H9 (cell line): ENCODE results near the gene KRT79. TPM values are rescaled to one million over a fixed set of nuclear protein-coding genes. Genes with fewer than 3 reads are reported as not detected.

ENCODE experiments used
- DNase-seq: peaks from one replicate; pipeline ENCODE4 v3.0.0-alpha.2; 2017
- H2AFZ ChIP-seq: one replicate; pipeline ENCODE4 v1.6.1; 2013; ENCODE audit warnings: mild to moderate bottlenecking, low read length, control low read depth, moderate library complexity
- H2AK5ac ChIP-seq: 2 replicates; pipeline ENCODE4 v1.6.1; 2013; ENCODE audit warnings: low read length, control low read depth, mixed read lengths; ENCODE audit not compliant: insufficient read length
- H2BK120ac ChIP-seq: one replicate; pipeline ENCODE4 v1.6.1; 2013; ENCODE audit warnings: low read depth, mild to moderate bottlenecking, low read length, control low read depth, inconsistent platforms; ENCODE audit not compliant: poor library complexity, severe bottlenecking
- H2BK12ac ChIP-seq: 2 replicates; pipeline ENCODE4 v1.6.1; 2013; ENCODE audit warnings: low read length, control low read depth, mixed read lengths, low read depth; ENCODE audit not compliant: insufficient read length
- H2BK15ac ChIP-seq: 2 replicates; pipeline ENCODE4 v1.6.1; 2013; ENCODE audit warnings: low read depth, low read length, control low read depth
- H2BK20ac ChIP-seq: one replicate; pipeline ENCODE4 v1.6.1; 2013; ENCODE audit warnings: low read depth, mild to moderate bottlenecking, low read length, control low read depth, inconsistent platforms; ENCODE audit not compliant: poor library complexity, severe bottlenecking
- H2BK5ac ChIP-seq: 2 replicates; pipeline ENCODE4 v1.6.1; 2013; ENCODE audit warnings: low read length, control low read depth, mixed read lengths; ENCODE audit not compliant: insufficient read length
- H3K14ac ChIP-seq: 2 replicates; pipeline ENCODE4 v1.6.1; 2013; ENCODE audit warnings: low read length, control low read depth; ENCODE audit not compliant: insufficient read depth
- H3K18ac ChIP-seq: 2 replicates; pipeline ENCODE4 v1.6.1; 2013; ENCODE audit warnings: low read depth, mild to moderate bottlenecking, mixed read lengths, low read length, control low read depth; ENCODE audit not compliant: insufficient read length
- H3K23ac ChIP-seq: 2 replicates; pipeline ENCODE4 v1.6.1; 2013; ENCODE audit warnings: low read length, control low read depth, mixed read lengths, low read depth; ENCODE audit not compliant: insufficient read length
- H3K23me2 ChIP-seq: 2 replicates; pipeline ENCODE4 v1.6.1; 2013; ENCODE audit warnings: low read depth, mild to moderate bottlenecking, mixed read lengths, low read length, control low read depth; ENCODE audit not compliant: insufficient read length, poor library complexity, severe bottlenecking
- H3K27ac ChIP-seq: 2 replicates; pipeline ENCODE4 v1.5.1; 2013; ENCODE audit warnings: low read length, control low read depth, mixed read lengths, low read depth; ENCODE audit not compliant: insufficient read length
- H3K27me3 ChIP-seq: 2 replicates; pipeline ENCODE4 v1.6.1; 2013; ENCODE audit warnings: low read length, control low read depth, inconsistent platforms; ENCODE audit not compliant: insufficient read depth
- H3K4ac ChIP-seq: 2 replicates; pipeline ENCODE4 v1.6.1; 2013; ENCODE audit warnings: low read depth, mild to moderate bottlenecking, control low read depth, inconsistent platforms, low read length, moderate library complexity
- H3K4me1 ChIP-seq: 2 replicates; pipeline ENCODE4 v1.6.1; 2013; ENCODE audit warnings: low read length, control low read depth, inconsistent platforms; ENCODE audit not compliant: insufficient read depth
- H3K4me2 ChIP-seq: 2 replicates; pipeline ENCODE4 v1.6.1; 2013; ENCODE audit warnings: low read length, control low read depth, mixed read lengths; ENCODE audit not compliant: insufficient read length, insufficient read depth
- H3K56ac ChIP-seq: 2 replicates; pipeline ENCODE4 v1.6.1; 2013; ENCODE audit warnings: low read depth, mild to moderate bottlenecking, mixed read lengths, low read length, control low read depth; ENCODE audit not compliant: insufficient read length
- H3K79me1 ChIP-seq: 2 replicates; pipeline ENCODE4 v1.6.1; 2013; ENCODE audit warnings: low read depth, mild to moderate bottlenecking, moderate library complexity, low read length, control low read depth, inconsistent platforms; ENCODE audit not compliant: insufficient read depth, poor library complexity, severe bottlenecking
- H3K79me2 ChIP-seq: 2 replicates; pipeline ENCODE4 v1.6.1; 2013; ENCODE audit warnings: low read length, control low read depth, inconsistent platforms; ENCODE audit not compliant: insufficient read depth
- H3K9ac ChIP-seq: 2 replicates; pipeline ENCODE4 v1.6.1; 2013; ENCODE audit warnings: low read length, control low read depth, mixed read lengths; ENCODE audit not compliant: insufficient read length; ENCODE audit errors: extremely low read depth
- H3K9me3 ChIP-seq: one replicate; pipeline ENCODE4 v1.6.1; 2013; ENCODE audit warnings: low read depth, low read length, inconsistent platforms; ENCODE audit not compliant: control insufficient read depth
- H3T11ph ChIP-seq: one replicate; pipeline ENCODE4 v1.6.1; 2013; ENCODE audit warnings: mild to moderate bottlenecking, low read length, control low read depth, inconsistent platforms
- H4K20me1 ChIP-seq: one replicate; pipeline ENCODE4 v1.6.1; 2013; ENCODE audit not compliant: control insufficient read depth, insufficient read length, insufficient read depth
- H4K5ac ChIP-seq: 2 replicates; pipeline ENCODE4 v1.6.1; 2013; ENCODE audit warnings: low read depth, mild to moderate bottlenecking, mixed read lengths, low read length, control low read depth; ENCODE audit not compliant: insufficient read length
- H4K8ac ChIP-seq: replicated peaks from 2 replicates; pipeline ENCODE4 v1.6.1; 2013; ENCODE audit warnings: low read length, control low read depth, mixed read lengths, low read depth; ENCODE audit not compliant: insufficient read length
- H4K91ac ChIP-seq: 2 replicates; pipeline ENCODE4 v1.6.1; 2013; ENCODE audit warnings: low read depth, mild to moderate bottlenecking, moderate library complexity, mixed read lengths, low read length, control low read depth; ENCODE audit not compliant: insufficient read length
- H3K27ac Mint-ChIP-seq, 3 experiments: 2 replicates in 2 of 3; 3 replicates in 1 of 3; pipeline ENCODE4 v1.8.0; 2020 to 2021; ENCODE audit warnings: mixed read lengths in 3 of 3, mild to moderate bottlenecking in 1 of 3, moderate library complexity in 1 of 3
- H3K27me3 Mint-ChIP-seq: 2 replicates; pipeline ENCODE4 v1.8.0; 2021; ENCODE audit warnings: low read depth, mild to moderate bottlenecking, moderate library complexity, mixed read lengths
- H3K36me3 Mint-ChIP-seq, 3 experiments: 2 replicates in 2 of 3; 3 replicates in 1 of 3; pipeline ENCODE4 v1.8.0; 2020 to 2021; ENCODE audit warnings: low read depth in 3 of 3, mixed read lengths in 3 of 3; ENCODE audit not compliant: insufficient read depth in 1 of 3
- H3K4me1 Mint-ChIP-seq, 2 experiments: 2 replicates each; pipeline ENCODE4 v1.8.0; 2020; ENCODE audit warnings: mixed read lengths in 2 of 2
- H3K4me3 Mint-ChIP-seq, 2 experiments: 2 replicates in 1 of 2; 3 replicates in 1 of 2; pipeline ENCODE4 v1.8.0; 2020 to 2021; ENCODE audit warnings: mild to moderate bottlenecking in 2 of 2, mixed read lengths in 2 of 2, moderate library complexity in 1 of 2
- H3K9me3 Mint-ChIP-seq, 2 experiments: 2 replicates in 1 of 2; 3 replicates in 1 of 2; pipeline ENCODE4 v1.8.0; 2020; ENCODE audit warnings: mild to moderate bottlenecking in 2 of 2, mixed read lengths in 2 of 2, moderate library complexity in 1 of 2
- CTCF ChIP-seq: fragments of 200-600 bp; sonication (generic); conservative IDR thresholded peaks from 3 replicates; pipeline ENCODE4 v1.8.0; 2021; ENCODE audit warnings: antibody characterized with exemption, mild to moderate bottlenecking
- WGBS: extraction: QIAGEN DNeasy Blood & Tissue Kit; methylation state at CpG from one replicate; pipeline ENCODE4 v1.1.7; 2013; ENCODE audit warnings: missing lambda C conversion rate, low lambda C conversion rate, mixed read lengths; ENCODE audit not compliant: insufficient read length; ENCODE audit errors: extremely low coverage; 5-methylcytosine and 5-hydroxymethylcytosine counted together
- total RNA-seq: library from RNA; stranded (reverse); gene quantifications from 2 replicates; pipeline ENCODE4 v1.2.1, GENCODE V29; 2021

Gene KRT79
- total RNA-seq, 1 experiment from 2014 or later = not detected

GRCh38 chr12:52791271-52792184, 42.6 kb downstream of the KRT79 start:
- peaks cover 7% of the 10 kb centered on the region for H3K27me3 Mint-ChIP-seq
- no peaks in the 10 kb centered on the region for H3K9me3 ChIP-seq
- no peaks in the 10 kb centered on the region for H3K27me3 ChIP-seq
- no peak overlapping the region for H4K91ac ChIP-seq
- H3T11ph ChIP-seq = no peak overlapping the region
- no peak overlapping the region for H4K5ac ChIP-seq
- no peaks in the 10 kb centered on the region for H3K36me3 Mint-ChIP-seq
- H2BK20ac ChIP-seq = no peak overlapping the region
- no peak overlapping the region for H2AFZ ChIP-seq
- H4K20me1 ChIP-seq = no peaks in the 10 kb centered on the region
- H3K4me2 ChIP-seq = no peak overlapping the region
- no peaks in the 10 kb centered on the region for H3K23me2 ChIP-seq
- no peak overlapping the region; the same call in 1 of the 2 replicates for H3K14ac ChIP-seq
- TF ChIP-seq CTCF = 0 out of 3 replicates have a peak, but pooled peaks have one; percentile 0
- no peak overlapping the region for H3K4ac ChIP-seq
- no peaks in the 10 kb centered on the region for H3K79me2 ChIP-seq
- no peak overlapping the region for H2BK12ac ChIP-seq
- H2BK15ac ChIP-seq = no peak overlapping the region
- H3K4me3 Mint-ChIP-seq = no peak overlapping the region
- H3K4me1 Mint-ChIP-seq = peaks cover 3 to 10% of the 10 kb centered on the region in 2 experiments; a peak in 3 of 4 replicates
- no peak overlapping the region for H4K8ac ChIP-seq
- no peak overlapping the region for H3K23ac ChIP-seq
- no peak overlapping the region for H3K9ac ChIP-seq
- H2AK5ac ChIP-seq = no peak overlapping the region
- no peak overlapping the region for H3K27ac ChIP-seq
- WGBS = no CpG with 5 or more reads among the region's 12 CpGs
- no peak overlapping the region for H3K18ac ChIP-seq
- H3K56ac ChIP-seq = no peak overlapping the region
- no peaks in the 10 kb centered on the region for H3K79me1 ChIP-seq
- DNase-seq = no peak
- H3K4me1 ChIP-seq = no peaks in the 10 kb centered on the region
- H2BK120ac ChIP-seq = no peak overlapping the region
- no peak overlapping the region for H3K27ac Mint-ChIP-seq
- no peaks in the 10 kb centered on the region; a peak in 1 of 5 replicates for H3K9me3 Mint-ChIP-seq
- H2BK5ac ChIP-seq = no peak overlapping the region
